NCI-H1417 treated with DMSO at 0.1 percent for 48 hours (cell line): ENCODE results near the gene WDR37.
"Not testable (repeated sequence)": the region's sequence is repeated elsewhere in the genome, so short reads cannot be mapped to it uniquely, and the experiment has no call there.

Experiments used
- DNase-seq: peaks from one replicate; lab custom pipeline; 2025; lab: John Stamatoyannopoulos, UW

The WDR37 gene

GRCh38 chr10:1056326-1057105, at the start of gene WDR37:
WDR37 (plus strand) TSS chr10:1056385; CDS start chr10:1072156, 15,771 bp downstream.
- peak; percentile 0 for DNase-seq

GRCh38 chr10:1006573-1006972, 49.6 kb upstream of the WDR37 start:
- no peak for DNase-seq

- no peak for DNase-seq
These were observed 48.6 kb upstream of the WDR37 start for GRCh38 chr10:1007583-1007982.

GRCh38 chr10:1009071-1009494, 47.1 kb upstream of the WDR37 start:
- no peak for DNase-seq

GRCh38 chr10:1009947-1010346, 46.2 kb upstream of the WDR37 start:
- not testable (repeated sequence) for DNase-seq

GRCh38 chr10:1010703-1011102, 45.5 kb upstream of the WDR37 start:
- no peak for DNase-seq

- no peak for DNase-seq
These were observed 44.5 kb upstream of the WDR37 start for GRCh38 chr10:1011696-1012095.

- DNase-seq = no peak
These were observed 40.5 kb upstream of the WDR37 start for GRCh38 chr10:1015688-1016087.

- DNase-seq = no peak
These were observed 36.8 kb upstream of the WDR37 start for GRCh38 chr10:1019362-1019761.

- DNase-seq = no peak
These were observed 35.7 kb upstream of the WDR37 start for GRCh38 chr10:1020460-1020859.

GRCh38 chr10:1020958-1021357, 35.2 kb upstream of the WDR37 start:
- DNase-seq = no peak

- DNase-seq = no peak
These were observed 33.8 kb upstream of the WDR37 start for GRCh38 chr10:1022413-1022812.

- DNase-seq = no peak
These were observed 32.1 kb upstream of the WDR37 start for GRCh38 chr10:1024103-1024502.

GRCh38 chr10:1025683-1026082, 30.5 kb upstream of the WDR37 start, which contains the start of gene IDI2:
IDI2 (minus strand) TSS chr10:1025859; CDS start chr10:1024723, 1,136 bp downstream.
- DNase-seq = no peak

- no peak for DNase-seq
These were observed 29.6 kb upstream of the WDR37 start for GRCh38 chr10:1026578-1026977.

- DNase-seq = no peak
These were observed 26.3 kb upstream of the WDR37 start for GRCh38 chr10:1029838-1030237.

GRCh38 chr10:1033601-1034000, 22.6 kb upstream of the WDR37 start:
- no peak for DNase-seq

GRCh38 chr10:1034758-1035157, 21.4 kb upstream of the WDR37 start:
- no peak for DNase-seq

GRCh38 chr10:1035201-1035600, 21.0 kb upstream of the WDR37 start:
- DNase-seq = no peak

GRCh38 chr10:1036341-1036791, 19.8 kb upstream of the WDR37 start:
- DNase-seq = no peak

GRCh38 chr10:1037098-1037497, 19.1 kb upstream of the WDR37 start:
- no peak for DNase-seq

- not testable (repeated sequence) for DNase-seq
These were observed 17.4 kb upstream of the WDR37 start for GRCh38 chr10:1038769-1039168.

GRCh38 chr10:1040133-1040532, 16.1 kb upstream of the WDR37 start:
- DNase-seq = no peak

- DNase-seq = no peak
These were observed 14.7 kb upstream of the WDR37 start for GRCh38 chr10:1041514-1041913.
